ENCODE data around the gene RASAL1.

The RASAL1 gene

DNA sequence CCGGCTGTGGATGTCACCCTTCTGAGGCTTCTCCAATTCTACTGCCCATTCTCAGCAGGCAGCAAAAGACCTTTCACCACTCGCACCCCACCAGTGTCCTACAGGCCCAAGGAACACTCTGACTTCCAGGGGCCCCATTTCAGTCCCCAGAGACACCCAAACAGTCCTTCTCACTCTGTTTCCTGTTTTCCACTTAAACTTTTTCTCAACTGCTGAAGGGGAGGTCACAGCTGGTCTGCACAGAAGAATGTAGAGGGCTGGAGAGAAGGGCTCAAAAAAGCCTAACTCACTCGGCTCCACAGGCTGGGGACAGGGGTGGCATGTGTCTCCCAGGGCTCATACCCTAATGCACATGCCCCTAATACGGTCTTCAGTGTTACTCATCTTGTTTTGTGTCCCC lies 83.2 kb downstream of the RASAL1 start:
- Histone ChIP-seq H3K27ac (ENCODE audit: low read length, poor library complexity, severe bottlenecking) (no peak overlapping the region), H3K4me3 (ENCODE audit: insufficient read depth in 1 of 2, low read depth in 1 of 2, low read length in 2 of 2) (no peak overlapping the region), H2BK5ac (ENCODE audit: low read depth, low read length, poor library complexity, severe bottlenecking) (no peak overlapping the region), H3K36me3 (ENCODE audit: control insufficient read depth in 1 of 2, insufficient read depth in 2 of 2, low read depth in 1 of 2, low read length in 2 of 2) (no peaks in the 10 kb centered on the region), H4K8ac (ENCODE audit: low read length) (no peak overlapping the region), H3K9ac (ENCODE audit: low read length) (no peak overlapping the region), H3K4ac (ENCODE audit: low read depth in 1 of 2, low read length in 2 of 2) (no peak overlapping the region), H2BK12ac (ENCODE audit: low read length in 2 of 2) (no peak overlapping the region), H3K4me2 (ENCODE audit: low read length, poor library complexity, severe bottlenecking) (no peak overlapping the region), H3K27me3 (ENCODE audit: control insufficient read depth in 1 of 2, insufficient read depth in 1 of 2, low read length in 2 of 2) (peaks cover 60 to 71% of the 10 kb centered on the region in 2 experiments), H3K18ac (ENCODE audit: low read depth in 1 of 2, low read length in 2 of 2) (no peak overlapping the region), H2BK120ac (ENCODE audit: low read depth, low read length) (no peak overlapping the region), H2BK15ac (ENCODE audit: low read depth, poor library complexity, severe bottlenecking) (no peak overlapping the region), H3K23ac (ENCODE audit: low read length in 2 of 2) (no peak overlapping the region), H3K9me3 (ENCODE audit: control insufficient read depth, low read length) (no peaks in the 10 kb centered on the region), H2AFZ (ENCODE audit: low read depth, low read length) (no peak overlapping the region), H3K4me1 (ENCODE audit: control insufficient read depth, insufficient read depth, low read depth, low read length) (peaks cover 13% of the 10 kb centered on the region), H3K14ac (ENCODE audit: low read length in 2 of 2) (no peak overlapping the region), H3K79me1 (replicated peaks; ENCODE audit: low read length, poor library complexity, severe bottlenecking) (no peaks in the 10 kb centered on the region), H2AK5ac (ENCODE audit: low read length, severe bottlenecking) (no peak overlapping the region), H4K91ac (ENCODE audit: low read length) (no peak overlapping the region)
- DNase-seq, result no peak
- 62% methylated on average over 4 of the region's 4 CpGs for WGBS

DNA sequence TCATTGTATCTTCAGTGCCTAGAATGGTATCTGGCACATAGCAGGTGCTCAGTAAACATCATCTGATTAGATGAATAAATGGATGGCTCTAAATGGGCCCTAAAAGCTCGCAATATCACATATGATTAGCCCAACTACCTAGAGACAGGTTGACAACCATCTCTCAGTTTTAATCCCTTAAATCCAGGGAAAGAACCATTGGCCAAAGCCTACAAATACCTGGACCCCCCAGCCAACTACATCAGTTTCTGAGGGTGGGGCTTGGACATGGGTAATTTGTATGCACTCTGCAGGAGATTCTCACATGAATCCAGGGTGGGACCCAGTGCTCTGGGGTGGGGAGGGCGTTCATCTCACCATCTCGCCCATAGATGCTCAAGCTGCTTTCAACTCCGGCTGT lies 83.8 kb downstream of the RASAL1 start:
- H3K14ac ChIP-seq (ENCODE audit: low read length in 2 of 2), result no peak overlapping the region
- H3K79me1 ChIP-seq (replicated peaks; ENCODE audit: low read length, poor library complexity, severe bottlenecking), result no peaks in the 10 kb centered on the region
- H2BK15ac ChIP-seq (ENCODE audit: low read depth, poor library complexity, severe bottlenecking), result no peak overlapping the region
- H3K9me3 ChIP-seq (ENCODE audit: control insufficient read depth, low read length), result no peaks in the 10 kb centered on the region
- no peak overlapping the region for H4K91ac ChIP-seq (ENCODE audit: low read length)
- no peak overlapping the region for H3K4me3 ChIP-seq (ENCODE audit: insufficient read depth in 1 of 2, low read depth in 1 of 2, low read length in 2 of 2)
- H2BK5ac ChIP-seq (ENCODE audit: low read depth, low read length, poor library complexity, severe bottlenecking), result no peak overlapping the region
- H3K27me3 ChIP-seq (ENCODE audit: control insufficient read depth in 1 of 2, insufficient read depth in 1 of 2, low read length in 2 of 2), result peaks cover 57 to 66% of the 10 kb centered on the region in 2 experiments
- H3K9ac ChIP-seq (ENCODE audit: low read length), result no peak overlapping the region
- no peak overlapping the region for H3K18ac ChIP-seq (ENCODE audit: low read depth in 1 of 2, low read length in 2 of 2)
- H2AK5ac ChIP-seq (ENCODE audit: low read length, severe bottlenecking), result no peak overlapping the region
- H2BK12ac ChIP-seq (ENCODE audit: low read length in 2 of 2), result no peak overlapping the region
- H3K4ac ChIP-seq (ENCODE audit: low read depth in 1 of 2, low read length in 2 of 2), result no peak overlapping the region
- no peak overlapping the region for H2BK120ac ChIP-seq (ENCODE audit: low read depth, low read length)
- no peak overlapping the region for H3K23ac ChIP-seq (ENCODE audit: low read length in 2 of 2)
- H3K4me2 ChIP-seq (ENCODE audit: low read length, poor library complexity, severe bottlenecking), result no peak overlapping the region
- 72% methylated on average over 4 of the region's 4 CpGs for WGBS
- H2AFZ ChIP-seq (ENCODE audit: low read depth, low read length), result no peak overlapping the region
- no peaks in the 10 kb centered on the region for H3K36me3 ChIP-seq (ENCODE audit: control insufficient read depth in 1 of 2, insufficient read depth in 2 of 2, low read depth in 1 of 2, low read length in 2 of 2)
- peaks cover 7% of the 10 kb centered on the region for H3K4me1 ChIP-seq (ENCODE audit: control insufficient read depth, insufficient read depth, low read depth, low read length)
- no peak for DNase-seq
- no peak overlapping the region for H3K27ac ChIP-seq (ENCODE audit: low read length, poor library complexity, severe bottlenecking)
- H4K8ac ChIP-seq (ENCODE audit: low read length), result no peak overlapping the region

DNA sequence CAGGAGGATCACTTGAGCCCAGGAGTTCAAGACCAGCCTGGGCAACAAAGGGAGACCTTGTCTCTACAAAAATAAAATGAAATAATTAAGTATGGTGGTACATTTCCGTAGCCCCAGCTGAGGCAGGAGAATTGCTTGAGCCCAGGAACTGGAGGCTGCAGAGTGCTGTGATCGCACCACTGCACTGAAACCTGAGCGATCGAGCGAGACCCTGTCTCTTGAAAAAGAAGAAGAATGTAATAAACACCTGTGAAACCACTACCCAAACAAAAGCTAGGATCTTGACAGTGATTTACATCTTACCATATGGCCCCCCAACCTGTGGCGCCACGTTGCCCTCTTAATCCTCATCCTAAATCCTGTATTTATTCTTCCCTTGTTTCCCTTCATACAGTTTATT lies 84.8 kb downstream of the RASAL1 start:
- H4K91ac ChIP-seq (ENCODE audit: low read length), result no peak overlapping the region
- no peak overlapping the region for H2AFZ ChIP-seq (ENCODE audit: low read depth, low read length)
- no peak overlapping the region for H3K4me3 ChIP-seq (ENCODE audit: insufficient read depth in 1 of 2, low read depth in 1 of 2, low read length in 2 of 2)
- H3K4ac ChIP-seq (ENCODE audit: low read depth in 1 of 2, low read length in 2 of 2), result no peak overlapping the region
- H2BK120ac ChIP-seq (ENCODE audit: low read depth, low read length), result no peak overlapping the region
- no peak overlapping the region for H3K18ac ChIP-seq (ENCODE audit: low read depth in 1 of 2, low read length in 2 of 2)
- H3K27ac ChIP-seq (ENCODE audit: low read length, poor library complexity, severe bottlenecking), result no peak overlapping the region
- DNase-seq, result no peak
- H3K79me1 ChIP-seq (replicated peaks; ENCODE audit: low read length, poor library complexity, severe bottlenecking), result no peaks in the 10 kb centered on the region
- peaks cover 50 to 60% of the 10 kb centered on the region in 2 experiments for H3K27me3 ChIP-seq (ENCODE audit: control insufficient read depth in 1 of 2, insufficient read depth in 1 of 2, low read length in 2 of 2)
- no peak overlapping the region for H3K14ac ChIP-seq (ENCODE audit: low read length in 2 of 2)
- H3K9ac ChIP-seq (ENCODE audit: low read length), result no peak overlapping the region
- H2AK5ac ChIP-seq (ENCODE audit: low read length, severe bottlenecking), result no peak overlapping the region
- no peaks in the 10 kb centered on the region for H3K36me3 ChIP-seq (ENCODE audit: control insufficient read depth in 1 of 2, insufficient read depth in 2 of 2, low read depth in 1 of 2, low read length in 2 of 2)
- H3K9me3 ChIP-seq (ENCODE audit: control insufficient read depth, low read length), result no peaks in the 10 kb centered on the region
- 86% methylated on average over 7 of the region's 7 CpGs for WGBS
- H2BK5ac ChIP-seq (ENCODE audit: low read depth, low read length, poor library complexity, severe bottlenecking), result no peak overlapping the region
- H3K4me2 ChIP-seq (ENCODE audit: low read length, poor library complexity, severe bottlenecking), result no peak overlapping the region
- H3K23ac ChIP-seq (ENCODE audit: low read length in 2 of 2), result no peak overlapping the region
- H3K4me1 ChIP-seq (ENCODE audit: control insufficient read depth, insufficient read depth, low read depth, low read length), result peaks cover 2% of the 10 kb centered on the region
- H2BK15ac ChIP-seq (ENCODE audit: low read depth, poor library complexity, severe bottlenecking), result no peak overlapping the region
- no peak overlapping the region for H4K8ac ChIP-seq (ENCODE audit: low read length)
- H2BK12ac ChIP-seq (ENCODE audit: low read length in 2 of 2), result no peak overlapping the region

DNA sequence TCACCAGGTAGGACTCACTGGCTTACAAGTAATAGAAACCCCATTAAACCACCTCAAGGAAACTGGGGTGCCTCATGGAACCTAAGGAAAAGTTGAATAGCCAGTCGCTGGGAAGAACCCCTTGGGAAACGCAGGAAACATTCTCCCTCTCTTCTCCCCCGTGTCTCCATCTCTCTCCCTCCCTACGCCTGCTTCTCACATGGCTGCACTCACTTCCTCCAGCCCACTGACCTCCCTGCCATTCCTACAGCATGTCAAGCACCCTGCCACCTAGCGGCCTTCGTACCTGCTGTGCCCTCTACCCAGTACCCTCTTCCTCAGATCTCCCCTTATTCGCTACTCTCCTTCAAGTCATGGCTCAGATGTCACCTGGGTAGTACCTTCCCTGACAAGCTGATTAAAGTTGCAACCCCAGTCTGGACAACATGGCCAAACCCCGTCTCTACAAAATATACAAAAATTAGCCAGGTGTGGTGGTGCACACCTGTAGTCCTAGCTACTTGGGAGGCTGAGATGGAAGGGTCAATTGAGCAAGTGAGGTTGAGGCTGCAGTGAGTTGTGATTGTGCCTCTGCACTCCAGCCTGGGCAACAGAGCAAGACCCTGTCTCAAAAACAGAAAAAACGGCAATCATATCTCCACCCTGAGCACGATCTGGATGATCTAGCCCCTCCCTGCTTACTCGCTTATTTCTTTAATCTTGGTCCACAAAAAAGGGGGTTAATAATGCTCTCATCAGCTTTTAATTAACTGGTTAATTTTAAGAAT lies 85.4 kb downstream of the RASAL1 start:
- Histone ChIP-seq H2AFZ (ENCODE audit: low read depth, low read length) (no peak overlapping the region), H2BK15ac (ENCODE audit: low read depth, poor library complexity, severe bottlenecking) (no peak overlapping the region), H3K4ac (ENCODE audit: low read depth in 1 of 2, low read length in 2 of 2) (no peak overlapping the region), H3K4me2 (ENCODE audit: low read length, poor library complexity, severe bottlenecking) (no peak overlapping the region), H2BK12ac (ENCODE audit: low read length in 2 of 2) (no peak overlapping the region), H3K18ac (ENCODE audit: low read depth in 1 of 2, low read length in 2 of 2) (no peak overlapping the region), H3K4me1 (ENCODE audit: control insufficient read depth, insufficient read depth, low read depth, low read length) (peaks cover 2% of the 10 kb centered on the region), H4K91ac (ENCODE audit: low read length) (no peak overlapping the region), H3K27me3 (ENCODE audit: control insufficient read depth in 1 of 2, insufficient read depth in 1 of 2, low read length in 2 of 2) (peaks cover 45 to 57% of the 10 kb centered on the region in 2 experiments), H3K79me1 (replicated peaks; ENCODE audit: low read length, poor library complexity, severe bottlenecking) (no peaks in the 10 kb centered on the region), H3K23ac (ENCODE audit: low read length in 2 of 2) (no peak overlapping the region), H3K9me3 (ENCODE audit: control insufficient read depth, low read length) (no peaks in the 10 kb centered on the region), H3K4me3 (ENCODE audit: insufficient read depth in 1 of 2, low read depth in 1 of 2, low read length in 2 of 2) (no peak overlapping the region), H2AK5ac (ENCODE audit: low read length, severe bottlenecking) (no peak overlapping the region), H3K36me3 (ENCODE audit: control insufficient read depth in 1 of 2, insufficient read depth in 2 of 2, low read depth in 1 of 2, low read length in 2 of 2) (no peaks in the 10 kb centered on the region), H3K9ac (ENCODE audit: low read length) (no peak overlapping the region), H4K8ac (ENCODE audit: low read length) (no peak overlapping the region), H2BK120ac (ENCODE audit: low read depth, low read length) (no peak overlapping the region), H3K14ac (ENCODE audit: low read length in 2 of 2) (no peak overlapping the region), H3K27ac (ENCODE audit: low read length, poor library complexity, severe bottlenecking) (no peak overlapping the region), H2BK5ac (ENCODE audit: low read depth, low read length, poor library complexity, severe bottlenecking) (no peak overlapping the region)
- no peak for DNase-seq
- 42% methylated on average over 10 of the region's 11 CpGs for WGBS

Measured in mesenchymal stem cell (in vitro differentiated cells and primary cell).